ENCODE data around the gene NADK.
"Not testable (repeated sequence)": the region's sequence is repeated elsewhere in the genome, so short reads cannot be mapped to it uniquely, and the experiment has no call there.

Gene NADK

DNA sequence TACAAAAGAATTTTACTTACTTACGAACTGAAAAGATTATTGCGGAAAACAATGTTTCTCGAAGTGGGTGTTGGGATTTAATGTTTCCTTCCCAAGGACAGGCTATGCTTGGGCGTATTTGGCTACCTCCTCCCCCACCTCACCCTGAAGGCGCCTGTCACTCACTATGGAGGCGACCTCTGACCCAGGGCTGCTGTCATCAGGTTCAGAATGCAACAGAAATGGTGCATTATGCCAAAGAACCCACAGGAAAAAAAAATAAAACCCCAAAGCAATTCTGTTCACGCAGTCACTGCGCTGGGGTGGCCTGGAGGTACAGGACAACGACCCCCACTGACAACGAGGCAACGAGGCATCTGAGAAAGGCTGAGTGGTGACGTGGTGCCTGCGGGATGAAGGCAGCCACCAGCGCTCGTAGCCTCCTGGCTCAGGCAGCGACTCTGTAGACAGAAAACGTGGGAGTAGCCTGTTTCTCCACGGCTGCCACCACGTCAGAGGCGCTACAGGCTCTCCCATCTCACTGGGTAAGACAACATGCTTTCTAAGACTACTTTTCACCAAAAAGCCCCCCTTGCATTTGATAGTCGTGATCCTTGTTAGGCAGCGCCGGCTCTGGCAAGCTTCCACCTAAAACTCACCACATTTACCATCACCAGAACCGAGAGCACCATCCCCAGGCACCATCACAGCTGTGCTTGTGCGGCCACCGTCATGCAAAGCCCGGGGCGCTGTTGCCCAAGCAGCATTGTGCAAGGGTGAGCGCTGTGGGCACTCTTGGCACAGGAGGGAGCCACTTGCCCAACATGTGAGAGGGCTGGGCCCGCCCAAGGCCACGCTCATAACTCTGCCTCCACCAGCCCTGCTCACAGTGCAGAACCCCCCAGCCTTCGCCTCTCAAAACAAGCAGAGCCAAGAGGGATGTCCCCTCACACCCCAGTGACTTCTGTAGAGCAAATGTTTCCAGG, 14.3 kb downstream of the NADK start:
- no peak for DNase-seq

DNA sequence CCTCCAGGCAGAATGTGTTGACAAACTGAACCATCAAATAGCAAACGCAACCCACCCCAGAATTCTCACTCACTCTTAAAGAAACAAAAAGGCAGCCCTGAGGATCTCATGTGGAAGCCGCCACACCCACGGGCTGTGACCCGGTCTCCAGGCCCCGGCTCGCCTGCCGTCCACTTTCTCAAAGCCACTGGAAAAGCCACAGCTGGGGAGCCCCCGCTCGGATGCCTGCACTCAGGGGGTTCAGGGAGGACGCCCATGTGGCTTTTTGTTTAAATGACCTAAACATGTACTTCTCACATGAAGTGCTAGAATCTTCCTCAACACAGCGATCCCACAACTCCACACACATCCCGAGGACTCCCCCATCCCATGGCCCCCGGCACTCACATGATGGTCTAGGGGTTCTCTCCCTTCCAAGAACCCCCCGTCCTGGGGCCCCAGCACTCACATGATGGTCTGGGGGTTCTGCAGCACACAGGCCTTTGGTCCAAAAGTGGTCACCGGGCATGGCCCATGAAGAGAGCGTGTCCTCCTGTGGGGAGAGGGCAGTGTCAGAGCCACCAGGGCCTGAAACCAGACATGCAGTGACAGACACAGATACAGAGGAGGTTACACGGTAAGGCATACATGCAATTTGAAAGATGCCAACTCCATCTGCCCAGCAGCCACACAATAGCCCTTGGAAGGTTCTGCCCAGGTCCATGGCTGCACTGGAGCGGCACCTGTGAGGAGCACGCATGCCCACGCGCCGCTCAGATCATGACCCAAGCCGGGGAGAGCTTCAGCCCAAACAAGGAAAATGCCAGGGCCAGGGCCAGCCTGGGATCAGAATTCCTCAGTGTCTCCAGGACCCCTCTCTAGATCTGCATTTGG, 16.5 kb downstream of the NADK start:
- no peak for DNase-seq

GRCh38 chr1:1760715-1761114, 17.6 kb downstream of the NADK start:
- DNase-seq, result no peak

- no peak for DNase-seq
Observed at GRCh38 chr1:1760345-1760650, 18.0 kb downstream of the NADK start.

- no peak for DNase-seq
Observed at GRCh38 chr1:1759456-1760344, 18.6 kb downstream of the NADK start.

GRCh38 chr1:1758692-1759455, 19.4 kb downstream of the NADK start:
- DNase-seq, result no peak

GRCh38 chr1:1758059-1758621, 20.1 kb downstream of the NADK start:
- DNase-seq, result no peak

- DNase-seq, result no peak
Observed at GRCh38 chr1:1757422-1758058, 20.7 kb downstream of the NADK start.

DNA sequence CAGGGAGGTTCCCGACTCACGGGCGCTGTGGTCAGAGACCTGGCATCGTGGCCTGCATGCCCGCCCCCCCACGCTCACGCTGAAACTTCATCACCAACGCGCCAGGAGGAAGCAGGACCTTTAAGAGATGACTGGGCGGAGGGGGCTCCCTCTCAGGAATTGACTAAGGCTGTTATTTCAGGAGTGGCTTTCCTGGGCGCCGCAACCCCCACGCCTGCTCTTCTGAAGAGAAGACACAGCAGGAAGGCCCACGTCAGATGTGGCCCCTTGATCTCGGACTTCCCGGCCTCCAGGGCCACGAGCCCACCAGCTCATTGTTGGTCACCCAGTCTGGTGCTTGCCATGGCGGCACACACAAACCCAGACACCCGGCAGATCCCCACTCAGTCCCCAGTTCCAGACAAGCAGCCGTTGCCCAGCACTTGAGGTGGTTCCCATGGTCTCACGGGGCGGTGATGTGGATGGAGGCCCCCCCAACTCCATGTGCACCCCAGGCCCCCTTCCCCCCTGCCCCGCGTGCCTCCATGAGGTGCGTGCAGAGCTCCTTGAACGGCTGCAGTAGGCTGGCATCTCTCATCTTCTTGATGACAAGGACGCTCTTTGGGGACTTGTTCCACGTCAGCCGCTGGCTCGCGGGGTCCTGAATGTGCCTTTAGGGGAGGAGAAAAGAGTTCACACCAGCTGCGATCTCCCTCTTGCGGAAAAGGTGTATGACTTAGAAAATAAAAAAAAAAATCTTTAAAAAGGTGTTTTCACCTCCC, 21.4 kb downstream of the NADK start:
- no peak for DNase-seq

- DNase-seq, result no peak
Observed at GRCh38 chr1:1755852-1756251, 22.4 kb downstream of the NADK start.

DNA sequence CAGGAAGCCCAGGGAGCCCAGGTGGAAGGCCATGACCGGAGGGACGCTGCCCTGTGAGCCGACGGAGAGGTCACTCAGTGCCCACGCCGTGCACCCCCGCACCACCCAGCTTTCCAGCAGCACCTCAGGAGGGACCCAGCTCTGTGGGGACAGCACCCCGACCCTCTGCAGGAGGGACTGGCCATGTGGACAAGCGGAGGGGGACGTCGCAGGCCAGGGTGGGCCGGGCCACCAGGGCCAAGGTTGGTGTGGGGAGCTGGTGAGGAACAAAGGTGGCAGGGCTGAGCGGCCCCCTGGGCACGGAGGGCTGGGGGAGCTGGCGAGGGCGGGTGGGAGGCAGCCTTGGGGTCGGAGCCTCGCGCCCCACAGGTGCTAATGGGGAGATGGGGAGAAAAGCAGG, 22.8 kb downstream of the NADK start:
- no peak for DNase-seq

GRCh38 chr1:1754051-1754815, 24.0 kb downstream of the NADK start:
- DNase-seq, result no peak

GRCh38 chr1:1753607-1754005, 24.7 kb downstream of the NADK start:
- no peak for DNase-seq

- no peak for DNase-seq
Observed at GRCh38 chr1:1752636-1753606, 25.3 kb downstream of the NADK start.

DNA sequence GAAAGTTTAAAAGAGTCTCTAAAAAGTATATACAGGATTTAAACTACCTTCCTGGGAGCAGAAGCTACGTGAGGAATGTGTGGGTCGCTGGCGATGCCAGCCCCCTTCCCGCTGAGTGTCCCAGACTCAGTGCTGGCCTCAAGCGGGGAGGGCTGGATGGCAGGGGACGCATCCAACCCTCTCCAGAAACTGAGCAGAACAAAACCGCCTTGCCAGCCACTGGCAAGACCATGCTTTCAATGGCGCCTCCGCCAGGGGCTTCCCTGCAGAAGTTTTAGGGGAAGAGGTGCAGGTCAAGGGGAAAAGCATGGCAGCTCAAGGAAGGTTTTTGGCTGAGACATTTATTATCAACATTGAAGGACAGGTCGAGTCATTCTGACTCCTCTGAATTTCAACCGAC, 26.1 kb downstream of the NADK start:
- DNase-seq, result no peak

- DNase-seq, result not testable (repeated sequence)
Observed at GRCh38 chr1:1749941-1750340, 28.3 kb downstream of the NADK start.

GRCh38 chr1:1748686-1749321, 29.5 kb downstream of the NADK start:
- no peak for DNase-seq

DNA sequence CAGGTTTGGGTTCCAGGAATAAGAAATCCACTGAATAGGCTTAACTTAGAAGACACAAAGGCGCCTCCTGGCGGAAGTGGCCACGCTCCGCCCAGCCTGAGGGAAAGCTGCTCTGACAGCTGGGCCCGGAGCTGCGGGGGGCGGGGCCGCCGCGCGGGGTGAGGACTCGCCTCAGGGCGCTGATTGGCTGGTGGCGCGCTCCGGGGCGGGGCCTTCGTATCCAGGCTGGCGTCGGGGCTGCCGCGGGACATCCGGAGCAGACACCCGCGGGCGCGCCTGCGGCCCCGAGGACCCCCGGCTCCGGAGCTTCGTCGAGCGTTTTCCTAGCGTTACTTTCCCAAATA, 31.7 kb downstream of the NADK start:
- DNase-seq, result not testable (repeated sequence)
